Hematopoietic multipotent progenitor cell treated with erythropoietin and hydrocortisone succinate and interleukin-3 and kit ligand, for 4 days (in vitro differentiated cells): Measurements from ENCODE around the gene ARHGAP30.
"Not testable (repeated sequence)": the region's sequence is repeated elsewhere in the genome, so short reads cannot be mapped to it uniquely, and the experiment has no call there.

Experiments used
- DNase-seq: peaks from one replicate; pipeline ENCODE4 v3.0.0-alpha.2; 2015

The ARHGAP30 gene

GRCh38 chr1:161069731-161070270, at the start of gene ARHGAP30:
TSS of gene ARHGAP30 (minus strand) at chr1:161069891. CDS start at chr1:161069624, 267 bp downstream.
- peak; percentile 96 for DNase-seq

- peak; percentile 94 for DNase-seq
These were observed 48.3 kb upstream of the ARHGAP30 start, which contains the start of the genes NIT1 and PFDN2 for GRCh38 chr1:161117759-161118581. TSS of gene NIT1 (plus strand) at chr1:161118105. CDS start at chr1:161118177, 72 bp downstream. TSS of gene PFDN2 (minus strand) at chr1:161118037. CDS start at chr1:161118026, 11 bp downstream.

GRCh38 chr1:161115961-161116360, 46.3 kb upstream of the ARHGAP30 start:
- not testable (repeated sequence) for DNase-seq

GRCh38 chr1:161115132-161115711, 45.5 kb upstream of the ARHGAP30 start:
- DNase-seq = no peak

GRCh38 chr1:161114556-161114955, 44.9 kb upstream of the ARHGAP30 start:
- no peak for DNase-seq

- no peak for DNase-seq
These were observed 44.2 kb upstream of the ARHGAP30 start for GRCh38 chr1:161113915-161114314.

GRCh38 chr1:161111527-161111926, 41.8 kb upstream of the ARHGAP30 start:
- DNase-seq = peak; percentile 49

- DNase-seq = no peak
These were observed 41.4 kb upstream of the ARHGAP30 start for GRCh38 chr1:161111117-161111516.

- DNase-seq = no peak
These were observed 36.7 kb upstream of the ARHGAP30 start for GRCh38 chr1:161106431-161106830.

GRCh38 chr1:161100556-161100955, 30.9 kb upstream of the ARHGAP30 start:
- DNase-seq = no peak

GRCh38 chr1:161099090-161099802, 29.6 kb upstream of the ARHGAP30 start:
- no peak for DNase-seq

- DNase-seq = peak; percentile 80
These were observed 28.7 kb upstream of the ARHGAP30 start, which contains the start of gene KLHDC9 for GRCh38 chr1:161098210-161099068. TSS of gene KLHDC9 (plus strand) at chr1:161098361. CDS start at chr1:161098536, 175 bp downstream.

GRCh38 chr1:161096530-161096929, 26.8 kb upstream of the ARHGAP30 start:
- DNase-seq = no peak

- no peak for DNase-seq
These were observed 26.3 kb upstream of the ARHGAP30 start for GRCh38 chr1:161096015-161096414.

GRCh38 chr1:161095230-161095629, 25.5 kb upstream of the ARHGAP30 start:
- DNase-seq = no peak

- DNase-seq = no peak
These were observed 24.8 kb upstream of the ARHGAP30 start for GRCh38 chr1:161094481-161094880.

GRCh38 chr1:161092621-161093028, 22.9 kb upstream of the ARHGAP30 start:
- DNase-seq = no peak

- DNase-seq = no peak
These were observed 22.3 kb upstream of the ARHGAP30 start for GRCh38 chr1:161091796-161092507.

GRCh38 chr1:161091093-161091492, 21.4 kb upstream of the ARHGAP30 start:
- no peak for DNase-seq

GRCh38 chr1:161090617-161091016, 20.9 kb upstream of the ARHGAP30 start:
- no peak for DNase-seq

GRCh38 chr1:161089938-161090337, 20.2 kb upstream of the ARHGAP30 start:
- no peak for DNase-seq
